AG04450 (cell line): ENCODE results near the gene UBXN1. TPM values are rescaled to one million over a fixed set of nuclear protein-coding genes. Genes with fewer than 3 reads are reported as not detected.
"Not testable (repeated sequence)": the region's sequence is repeated elsewhere in the genome, so short reads cannot be mapped to it uniquely, and the experiment has no call there.

Source experiments
- CTCF ChIA-PET: fragments of 300-600, 350-600 bp; formaldehyde crosslinking; extraction: SDS; loops from one replicate; lab custom pipeline; 2022; ENCODE audit warnings: antibody characterized with exemption, inconsistent platforms; lab: Charles Lee
- POLR2A ChIA-PET: fragments of 350-600 bp; formaldehyde crosslinking; extraction: SDS; loops from one replicate; lab custom pipeline; 2021; ENCODE audit warnings: antibody characterized with exemption, inconsistent platforms; lab: Yijun Ruan, JAX
- DNase-seq: peaks from one replicate; pipeline ENCODE4 v3.0.0-alpha.2; 2011; ENCODE audit warnings: low read depth, low spot score
- H3K27ac ChIP-seq: one replicate; pipeline ENCODE4 v1.5.1; 2012; ENCODE audit warnings: low read depth, low read length, control low read depth
- H3K27me3 ChIP-seq: one replicate; pipeline ENCODE4 v1.6.0; 2012; ENCODE audit warnings: low read length; ENCODE audit not compliant: control insufficient read depth, insufficient read depth
- H3K4me3 ChIP-seq: 2 replicates; pipeline ENCODE4 v1.5.1; 2011; ENCODE audit warnings: mild to moderate bottlenecking, low read depth, low read length, control low read depth
- H3K9me3 ChIP-seq: 2 replicates; pipeline ENCODE4 v1.5.1; 2012; ENCODE audit warnings: low read length; ENCODE audit not compliant: control insufficient read depth, insufficient read depth
- CTCF ChIP-seq: IDR thresholded peaks from 2 replicates; pipeline ENCODE4 v1.5.1; 2011; ENCODE audit warnings: low read depth, low read length, control low read depth, inconsistent platforms
- polyA plus RNA-seq: library from polyadenylated mRNA; depleted of rRNA; stranded (reverse); fragments of >200 nt; gene quantifications from 2 replicates; pipeline ENCODE4 v1.2.3, GENCODE V29; 2011

The UBXN1 gene
- polyA plus RNA-seq, 1 experiment = 100 TPM

DNA sequence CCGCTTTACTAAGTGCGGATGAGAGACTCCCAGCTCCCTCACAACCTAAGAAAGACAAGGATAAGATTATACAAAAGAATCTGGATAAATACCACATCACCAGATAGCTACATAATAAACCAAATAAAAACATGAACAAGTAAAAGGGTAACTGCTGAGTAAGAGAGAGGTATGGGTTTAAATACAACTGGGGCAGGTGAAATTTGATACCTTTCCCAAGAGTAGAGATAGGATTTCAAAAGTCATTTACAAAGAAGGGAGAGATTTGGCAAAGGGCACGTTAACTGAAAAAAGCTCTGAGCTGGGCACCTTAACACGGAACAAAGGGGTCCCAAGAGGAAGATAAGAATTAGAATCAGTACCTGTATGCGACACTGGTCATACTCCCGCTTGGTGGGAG lies 1.7 kb downstream of the UBXN1 start:
- no peak for DNase-seq
- no peak for TF ChIP-seq CTCF
- Histone ChIP-seq H3K4me3 (no peak overlapping the region; the same call in 1 of the 2 replicates), H3K27ac (no peak overlapping the region), H3K9me3 (peaks cover 4% of the 10 kb centered on the region; the same call in 1 of the 2 replicates), H3K27me3 (no peaks in the 10 kb centered on the region)
- CTCF ChIA-PET = interaction anchor here (0.7 kb wide), 1 partner anchor 12 kb away, joined by 3 read pairs; the partner anchor contains the start of genes C11orf98 and CSKMT
- POLR2A ChIA-PET = interaction anchor here (0.8 to 5.6 kb wide), 3 partner anchors 12 to 155 kb away, joined by 4 to 50 read pairs (median 10); partner anchors contain the start of genes C11orf98, CSKMT, LRRN4CL and STX5

- Histone ChIP-seq H3K27me3 (no peaks in the 10 kb centered on the region), H3K4me3 (no peak overlapping the region), H3K9me3 (peaks cover 4% of the 10 kb centered on the region; the same call in 1 of the 2 replicates), H3K27ac (no peak overlapping the region)
- CTCF ChIA-PET = interaction anchor here (0.7 kb wide), 1 partner anchor 12 kb away, joined by 3 read pairs; the partner anchor contains the start of genes C11orf98 and CSKMT
- POLR2A ChIA-PET = interaction anchor here (0.8 to 5.6 kb wide), 3 partner anchors 12 to 155 kb away, joined by 4 to 50 read pairs (median 10); partner anchors contain the start of genes C11orf98, CSKMT, LRRN4CL and STX5
- no peak for TF ChIP-seq CTCF
- DNase-seq = no peak
Observed at GRCh38 chr11:62676698-62677097, 2.2 kb downstream of the UBXN1 start.

DNA sequence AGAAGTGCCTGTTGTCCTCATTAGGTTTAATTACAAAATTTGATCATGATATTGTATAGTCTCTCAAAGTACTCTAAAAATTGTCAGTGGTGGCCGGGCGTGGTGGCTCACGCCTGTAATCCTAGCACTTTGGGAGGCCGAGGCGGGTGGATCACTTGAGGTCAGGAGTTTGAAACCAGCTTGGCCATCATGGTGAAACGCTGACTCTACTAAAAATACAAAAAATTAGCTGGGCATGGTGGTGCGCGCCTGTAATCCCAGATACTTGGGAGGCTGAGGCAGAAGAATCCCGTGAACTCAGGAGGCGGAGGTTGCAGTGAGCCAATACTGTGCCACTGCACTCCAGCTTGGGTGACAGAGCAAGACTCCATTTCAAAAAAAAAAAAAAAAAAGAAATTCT lies 3.5 kb downstream of the UBXN1 start:
- not testable (repeated sequence) for DNase-seq, H3K9me3 ChIP-seq, H3K27me3 ChIP-seq, H3K27ac ChIP-seq, H3K4me3 ChIP-seq
- POLR2A ChIA-PET = interaction anchor here (0.6 to 5.6 kb wide), 3 partner anchors 11 to 42 kb away, joined by 3 to 50 read pairs (median 6); partner anchors contain the start of genes C11orf98 and CSKMT
- CTCF ChIA-PET = interaction anchor here (1.0 kb wide), 1 partner anchor 21 kb away, joined by 3 read pairs; no protein-coding TSS in a partner anchor

DNA sequence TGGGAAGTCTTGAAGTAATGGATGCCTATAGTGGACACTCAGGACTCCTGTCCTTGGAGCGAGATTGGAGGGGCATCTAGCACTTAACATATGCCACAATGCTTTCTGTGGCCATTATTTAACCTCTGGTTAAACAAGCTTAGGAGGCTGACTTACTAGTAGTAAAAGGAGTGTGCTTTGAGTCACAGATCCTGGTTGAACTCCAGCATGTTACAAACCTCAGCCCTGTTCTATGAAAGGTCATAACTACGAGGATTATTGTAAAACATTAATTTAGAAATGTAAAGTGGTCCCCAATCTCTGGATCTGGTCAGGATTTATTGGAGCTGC lies 5.7 kb downstream of the UBXN1 start:
- DNase-seq = no peak
- CTCF ChIA-PET = interaction anchor here (1.8 kb wide), 1 partner anchor 21 kb away, joined by 5 read pairs; no protein-coding TSS in a partner anchor
- Histone ChIP-seq H3K27ac (no peak overlapping the region), H3K4me3 (no peak overlapping the region), H3K27me3 (no peaks in the 10 kb centered on the region), H3K9me3 (no peaks in the 10 kb centered on the region; the same call in 1 of the 2 replicates)
- TF ChIP-seq CTCF = no peak
- POLR2A ChIA-PET = interaction anchor here (1.3 to 5.6 kb wide), 3 partner anchors 8 to 20 kb away, joined by 3 to 50 read pairs (median 13); partner anchors contain the start of genes C11orf98, CSKMT, INTS5 and LRRN4CL

- no peak for TF ChIP-seq CTCF
- H3K4me3 ChIP-seq = peak within 1 kb of the TSS; percentile 84
- POLR2A ChIA-PET = interaction anchor here (0.6 to 5.6 kb wide), 19 partner anchors 7 to 790 kb away, joined by 3 to 50 read pairs (median 6); partner anchors contain the start of genes B3GAT3, C11orf98, CSKMT and EEF1G
- peak; percentile 65 for DNase-seq
- peak within 1 kb of the TSS; percentile 81 for H3K27ac ChIP-seq
- no peaks in the 10 kb centered on the region; the same call in 1 of the 2 replicates for H3K9me3 ChIP-seq
- H3K27me3 ChIP-seq = no peaks in the 10 kb centered on the region
- CTCF ChIA-PET = interaction anchor here (1.1 to 2.1 kb wide), 2 partner anchors 9 to 18 kb away, joined by 4 to 13 read pairs; partner anchors contain the start of gene LRRN4CL
Observed at GRCh38 chr11:62671608-62672389, 7.1 kb downstream of the UBXN1 start, which contains the start of the genes LBHD1 and UQCC3. TSS of gene LBHD1 (minus strand) at chr11:62672267. CDS start at chr11:62670031, 2,236 bp downstream. TSS of gene UQCC3 (plus strand) at chr11:62671673. CDS start at chr11:62671746, 73 bp downstream.
